ENCODE measurements around the gene ZNF135.

ZNF135 gene

GRCh38 chr19:58056861-58057260, 2.2 kb upstream of the ZNF135 start:
- Histone ChIP-seq H3K4me3 (no peak overlapping the region), H3K36me3 (replicated peaks) (no peaks in the 10 kb centered on the region), H3K9me3 (peaks cover 6% of the 10 kb centered on the region; the same call in 1 of the 2 replicates), H3K4me1 (no peaks in the 10 kb centered on the region), H3K27me3 (ENCODE audit: low read depth) (no peaks in the 10 kb centered on the region)
- in situ Hi-C loops (cut with MboI; ENCODE audit: low sequenced_read_pairs): no loop called here
- no peak for DNase-seq (ENCODE audit: low spot score in 2 of 2)

- no peaks in the 10 kb centered on the region for H3K9me3 ChIP-seq
- no peak for DNase-seq (ENCODE audit: low spot score in 2 of 2)
- H3K36me3 ChIP-seq (replicated peaks): no peaks in the 10 kb centered on the region
- H3K27me3 ChIP-seq (ENCODE audit: low read depth): no peaks in the 10 kb centered on the region
- in situ Hi-C loops (cut with MboI; ENCODE audit: low sequenced_read_pairs): no loop called here
- no peaks in the 10 kb centered on the region for H3K4me1 ChIP-seq
- H3K4me3 ChIP-seq: no peak overlapping the region
Measured at GRCh38 chr19:58058467-58058866, 615 bp upstream of the ZNF135 start.

- no peaks in the 10 kb centered on the region for H3K4me1 ChIP-seq
- no peak for DNase-seq (ENCODE audit: low spot score in 2 of 2)
- H3K27me3 ChIP-seq (ENCODE audit: low read depth): no peaks in the 10 kb centered on the region
- H3K9me3 ChIP-seq: no peaks in the 10 kb centered on the region
- no peak overlapping the region for H3K4me3 ChIP-seq
- in situ Hi-C loops (cut with MboI; ENCODE audit: low sequenced_read_pairs): no loop called here
- no peaks in the 10 kb centered on the region for H3K36me3 ChIP-seq (replicated peaks)
Measured at GRCh38 chr19:58059671-58060078, 593 bp downstream of the ZNF135 start.

- no peaks in the 10 kb centered on the region for H3K27me3 ChIP-seq (ENCODE audit: low read depth)
- in situ Hi-C loops (cut with MboI; ENCODE audit: low sequenced_read_pairs): no loop called here
- H3K4me3 ChIP-seq: no peak overlapping the region
- H3K36me3 ChIP-seq (replicated peaks): no peaks in the 10 kb centered on the region
- H3K9me3 ChIP-seq: no peaks in the 10 kb centered on the region
- DNase-seq (ENCODE audit: low spot score in 2 of 2): no peak
- no peaks in the 10 kb centered on the region for H3K4me1 ChIP-seq
Measured at GRCh38 chr19:58060231-58060630, 1.1 kb downstream of the ZNF135 start.

- no peaks in the 10 kb centered on the region for H3K9me3 ChIP-seq
- H3K4me1 ChIP-seq: no peaks in the 10 kb centered on the region
- no peak overlapping the region for H3K4me3 ChIP-seq
- H3K36me3 ChIP-seq (replicated peaks): no peaks in the 10 kb centered on the region
- no peak for DNase-seq (ENCODE audit: low spot score in 2 of 2)
- in situ Hi-C loops (cut with MboI; ENCODE audit: low sequenced_read_pairs): no loop called here
- no peaks in the 10 kb centered on the region for H3K27me3 ChIP-seq (ENCODE audit: low read depth)
Measured at GRCh38 chr19:58063712-58064111, 4.6 kb downstream of the ZNF135 start.

- no peaks in the 10 kb centered on the region for H3K36me3 ChIP-seq (replicated peaks)
- no peak for DNase-seq (ENCODE audit: low spot score in 2 of 2)
- H3K27me3 ChIP-seq (ENCODE audit: low read depth): no peaks in the 10 kb centered on the region
- in situ Hi-C loops (cut with MboI; ENCODE audit: low sequenced_read_pairs): no loop called here
- H3K4me1 ChIP-seq: no peaks in the 10 kb centered on the region
- H3K4me3 ChIP-seq: no peak overlapping the region
- H3K9me3 ChIP-seq: 0 out of 2 replicates have a peak, but pooled peaks cover 2% of the 10 kb centered on the region
Measured at GRCh38 chr19:58067240-58067912, 8.3 kb downstream of the ZNF135 start.

- no peaks in the 10 kb centered on the region for H3K36me3 ChIP-seq (replicated peaks)
- no peaks in the 10 kb centered on the region for H3K9me3 ChIP-seq
- in situ Hi-C loops (cut with MboI; ENCODE audit: low sequenced_read_pairs): no loop called here
- H3K4me3 ChIP-seq: no peak overlapping the region
- no peak for DNase-seq (ENCODE audit: low spot score in 2 of 2)
- H3K27me3 ChIP-seq (ENCODE audit: low read depth): no peaks in the 10 kb centered on the region
- no peaks in the 10 kb centered on the region for H3K4me1 ChIP-seq
Measured at GRCh38 chr19:58079792-58080191, 20.7 kb downstream of the ZNF135 start.

GRCh38 chr19:58083021-58083420, 23.9 kb downstream of the ZNF135 start:
- Histone ChIP-seq H3K27me3 (ENCODE audit: low read depth) (no peaks in the 10 kb centered on the region), H3K4me3 (no peak overlapping the region), H3K36me3 (replicated peaks) (no peaks in the 10 kb centered on the region), H3K4me1 (no peaks in the 10 kb centered on the region), H3K9me3 (no peaks in the 10 kb centered on the region)
- in situ Hi-C loops (cut with MboI; ENCODE audit: low sequenced_read_pairs): no loop called here
- no peak for DNase-seq (ENCODE audit: low spot score in 2 of 2)

- no peak overlapping the region for H3K4me3 ChIP-seq
- no peaks in the 10 kb centered on the region for H3K36me3 ChIP-seq (replicated peaks)
- H3K9me3 ChIP-seq: no peaks in the 10 kb centered on the region
- H3K4me1 ChIP-seq: no peaks in the 10 kb centered on the region
- no peaks in the 10 kb centered on the region for H3K27me3 ChIP-seq (ENCODE audit: low read depth)
- DNase-seq (ENCODE audit: low spot score in 2 of 2): no peak
- in situ Hi-C loops (cut with MboI; ENCODE audit: low sequenced_read_pairs): no loop called here
Measured at GRCh38 chr19:58084596-58085347, 25.7 kb downstream of the ZNF135 start.

- Histone ChIP-seq H3K27me3 (ENCODE audit: low read depth) (no peaks in the 10 kb centered on the region), H3K36me3 (replicated peaks) (no peaks in the 10 kb centered on the region), H3K4me1 (no peaks in the 10 kb centered on the region), H3K4me3 (no peak overlapping the region), H3K9me3 (no peaks in the 10 kb centered on the region)
- DNase-seq (ENCODE audit: low spot score in 2 of 2): no peak
- in situ Hi-C loops (cut with MboI; ENCODE audit: low sequenced_read_pairs): no loop called here
Measured at GRCh38 chr19:58085348-58085875, 26.3 kb downstream of the ZNF135 start.

GRCh38 chr19:58086825-58087710, 28.0 kb downstream of the ZNF135 start:
- H3K4me1 ChIP-seq: no peaks in the 10 kb centered on the region
- H3K4me3 ChIP-seq: no peak overlapping the region
- DNase-seq (ENCODE audit: low spot score in 2 of 2): no peak
- no peaks in the 10 kb centered on the region for H3K27me3 ChIP-seq (ENCODE audit: low read depth)
- in situ Hi-C loops (cut with MboI; ENCODE audit: low sequenced_read_pairs): no loop called here
- H3K9me3 ChIP-seq: no peaks in the 10 kb centered on the region
- H3K36me3 ChIP-seq (replicated peaks): no peaks in the 10 kb centered on the region

GRCh38 chr19:58088521-58089052, 29.5 kb downstream of the ZNF135 start:
- in situ Hi-C loops (cut with MboI; ENCODE audit: low sequenced_read_pairs): no loop called here
- Histone ChIP-seq H3K27me3 (ENCODE audit: low read depth) (no peaks in the 10 kb centered on the region), H3K9me3 (no peaks in the 10 kb centered on the region), H3K36me3 (replicated peaks) (no peaks in the 10 kb centered on the region), H3K4me1 (no peaks in the 10 kb centered on the region), H3K4me3 (no peak overlapping the region)
- DNase-seq (ENCODE audit: low spot score in 2 of 2): no peak

- Histone ChIP-seq H3K36me3 (replicated peaks) (no peaks in the 10 kb centered on the region), H3K9me3 (no peaks in the 10 kb centered on the region)
- in situ Hi-C loops (cut with MboI; ENCODE audit: low sequenced_read_pairs): no loop called here
Measured at GRCh38 chr19:58089846-58090245, 30.8 kb downstream of the ZNF135 start.

More at GRCh38 chr19:58089846-58090245, 30.8 kb downstream of the ZNF135 start:
- no peaks in the 10 kb centered on the region for H3K27me3 ChIP-seq (ENCODE audit: low read depth)
- no peak overlapping the region for H3K4me3 ChIP-seq
- no peak for DNase-seq (ENCODE audit: low spot score in 2 of 2)
- H3K4me1 ChIP-seq: no peaks in the 10 kb centered on the region
